Erythroblast (primary cell): ENCODE data around the gene ARHGAP26.

ENCODE experiments used
- GATA1 ChIP-seq: IDR thresholded peaks from 2 replicates; pipeline ENCODE4 v1.6.1; 2011; ENCODE audit warnings: low read depth, mild to moderate bottlenecking, control low read depth, low read length, moderate library complexity
- POLR2A ChIP-seq: IDR thresholded peaks from 2 replicates; pipeline ENCODE4 v1.6.1; 2011; ENCODE audit warnings: mild to moderate bottlenecking, low read length

GRCh38 chr5:142862594-142862993 lies 92.4 kb downstream of the ARHGAP26 start:
- TF ChIP-seq POLR2A (no peak), GATA1 (no peak)
